Sigmoid colon (tissue), 7 donors: ENCODE measurements around the gene RPS6KA2. TPM values are rescaled to one million over a fixed set of nuclear protein-coding genes. Genes with fewer than 3 reads are reported as not detected.
"Not testable (repeated sequence)": the region's sequence is repeated elsewhere in the genome, so short reads cannot be mapped to it uniquely, and the experiment has no call there.

Experiments used
- DNase-seq: peaks from one replicate; pipeline ENCODE4 v3.0.0-alpha.2; 2019
- H3K27ac ChIP-seq, 4 donors: fragments of 200-600 bp; sonication (generic); one replicate each; pipeline ENCODE4 v1.5.1; 2016 to 2019; ENCODE audit warnings: mild to moderate bottlenecking in 1 of 4
- H3K27me3 ChIP-seq, 3 donors: fragments of 200-600 bp; sonication (generic); one replicate each; pipeline ENCODE4 v1.5.1; 2019; ENCODE audit warnings: mild to moderate bottlenecking in 1 of 3
- H3K36me3 ChIP-seq, 4 donors: fragments of 200-600 bp; sonication (generic); one replicate each; pipeline ENCODE4 v1.5.1; 2016 to 2019
- H3K4me1 ChIP-seq, 4 donors: fragments of 200-600 bp; sonication (generic); one replicate each; pipeline ENCODE4 v1.5.1; 2017 to 2019
- H3K4me3 ChIP-seq, 4 donors: fragments of 200-600 bp; sonication (generic); one replicate each; pipeline ENCODE4 v1.5.1; 2017 to 2019; ENCODE audit warnings: mild to moderate bottlenecking in 2 of 4, moderate library complexity in 1 of 4
- H3K9me3 ChIP-seq, 4 donors: fragments of 200-600 bp in 3 of 4; sonication (generic) in 3 of 4; one replicate each; pipeline versions ENCODE4 v1.5.1 to v1.6.1; 2013 to 2019
- CTCF ChIP-seq, 4 experiments: fragments of 450-650 bp in 3 of 4; fragments of 200-600 bp in 1 of 4; IDR thresholded peaks; one replicate each; pipeline ENCODE4 v1.5.1; 2016 to 2019; ENCODE audit warnings: antibody characterized with exemption in 4 of 4, mild to moderate bottlenecking in 3 of 4, moderate library complexity in 2 of 4
- EP300 ChIP-seq, 4 donors: sonication (generic); formaldehyde crosslinking; IDR thresholded peaks; one replicate each; pipeline ENCODE4 v1.6.1; 2017; ENCODE audit warnings: antibody characterized with exemption in 4 of 4
- POLR2A ChIP-seq, 2 donors: fragments of 450-650 bp; IDR thresholded peaks; one replicate each; pipeline ENCODE4 v1.6.1; 2016; ENCODE audit warnings: antibody characterized with exemption in 2 of 2, mild to moderate bottlenecking in 2 of 2, moderate library complexity in 2 of 2
- POLR2AphosphoS5 ChIP-seq, 4 donors: sonication (generic); formaldehyde crosslinking; IDR thresholded peaks; one replicate each; pipeline ENCODE4 v1.6.1; 2017; ENCODE audit warnings: antibody characterized with exemption in 4 of 4
- WGBS, 2 donors: extraction: QIAGEN DNeasy Blood & Tissue Kit; methylation state at CpG; one replicate each; pipeline ENCODE4 v1.1.7; 2013; 5-methylcytosine and 5-hydroxymethylcytosine counted together
- intact Hi-C: fragments of 100-400 bp; cut with DNase I; formaldehyde crosslinking; loops from one replicate; pipeline ENCODE4 v1.15.1; 2023
- polyA plus RNA-seq, 3 donors: library from polyadenylated mRNA; stranded (reverse); fragments of 200-250 nt; gene quantifications; one replicate each; pipeline ENCODE4 v1.2.3, GENCODE V29; 2013
- total RNA-seq, 4 donors: library from RNA; depleted of rRNA; stranded (reverse); fragments of >200 nt; gene quantifications; one replicate each; pipeline ENCODE4 v1.1.0, GENCODE V29; 2016
- donor health status: healthy with polysubstance abuse.
- donor health status: Bipolar disorder and iron deficiency.
- donor health status: healthy.

RPS6KA2 gene
- total and polyA plus RNA-seq, 7 donors, result 6.5 to 44.7 (median 27.8) TPM

DNA sequence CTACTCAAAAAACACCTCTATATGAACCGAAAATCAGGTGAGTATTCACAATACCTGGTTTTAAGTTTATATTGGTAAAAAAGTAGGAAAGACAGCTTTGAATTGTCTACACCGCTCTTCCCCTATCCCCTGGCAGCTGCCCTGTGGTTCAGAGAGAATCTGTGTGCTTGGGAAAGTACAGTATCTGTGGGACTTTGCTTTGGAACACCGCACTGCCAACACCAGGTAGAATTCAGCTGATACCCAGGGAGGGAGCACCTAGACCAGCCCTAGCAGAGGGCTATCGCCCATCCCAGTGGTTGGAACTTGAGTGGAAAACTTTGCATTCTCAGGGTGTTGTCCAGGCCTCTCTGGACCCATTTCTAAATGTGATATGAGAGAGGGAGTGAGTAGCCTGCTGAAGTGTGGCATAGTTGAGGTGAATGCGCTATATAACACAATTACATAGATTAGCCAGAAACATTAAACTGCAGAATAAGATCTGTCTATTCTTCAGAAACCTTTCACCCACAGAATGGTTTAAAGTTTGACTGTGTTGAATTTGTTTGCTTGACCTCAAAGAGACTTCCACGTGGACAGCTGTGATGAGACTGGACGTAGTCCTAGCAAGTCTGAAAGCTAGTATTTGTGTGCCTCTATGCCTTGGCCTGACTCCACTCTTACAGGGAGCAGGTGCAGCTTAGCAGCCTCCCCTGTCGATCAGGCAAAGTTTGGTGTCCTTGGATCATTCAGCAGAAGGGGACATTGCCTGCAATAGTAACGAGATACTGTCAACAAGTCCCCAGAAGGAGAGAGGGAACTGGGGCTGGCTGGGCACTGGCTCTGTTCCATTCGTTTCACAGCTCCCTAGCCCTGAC lies 232.8 kb downstream of the RPS6KA2 start:
- TF ChIP-seq EP300 (IDR thresholded peaks at IDR 0.05), result no peak
- no peak for TF ChIP-seq POLR2A (IDR thresholded peaks at IDR 0.05)
- TF ChIP-seq POLR2AphosphoS5 (IDR thresholded peaks at IDR 0.05), result no peak
- TF ChIP-seq CTCF (IDR thresholded peaks at IDR 0.05), result no peak
- DNase-seq, result no peak
- H3K4me1 ChIP-seq, result no peaks in the 10 kb centered on the region
- H3K4me3 ChIP-seq, result no peak overlapping the region
- WGBS, 2 donors, result 58 to 80% methylated on average over 10 of the region's 10 CpGs
- peaks cover 2 to 28% (median 12%) of the 10 kb centered on the region in 3 donors for H3K27me3 ChIP-seq
- H3K9me3 ChIP-seq, result no peaks in the 10 kb centered on the region
- intact Hi-C loops, result no loop called here
- no peak overlapping the region for H3K27ac ChIP-seq
- no peaks in the 10 kb centered on the region for H3K36me3 ChIP-seq

GRCh38 chr6:166393535-166393823 lies 233.6 kb downstream of the RPS6KA2 start:
- TF ChIP-seq POLR2AphosphoS5 (IDR thresholded peaks at IDR 0.05) (no peak), CTCF (IDR thresholded peaks at IDR 0.05) (no peak), POLR2A (IDR thresholded peaks at IDR 0.05) (no peak)
- intact Hi-C loops, result no loop called here
- Histone ChIP-seq H3K9me3 (no peaks in the 10 kb centered on the region), H3K4me1 (no peaks in the 10 kb centered on the region), H3K27me3 (peaks cover 2 to 28% (median 12%) of the 10 kb centered on the region in 3 donors), H3K4me3 (no peak overlapping the region), H3K36me3 (no peaks in the 10 kb centered on the region), H3K27ac (no peak overlapping the region)
- WGBS, 2 donors, result 75 to 88% methylated on average over 27 of the region's 27 CpGs
- no peak for DNase-seq

DNA sequence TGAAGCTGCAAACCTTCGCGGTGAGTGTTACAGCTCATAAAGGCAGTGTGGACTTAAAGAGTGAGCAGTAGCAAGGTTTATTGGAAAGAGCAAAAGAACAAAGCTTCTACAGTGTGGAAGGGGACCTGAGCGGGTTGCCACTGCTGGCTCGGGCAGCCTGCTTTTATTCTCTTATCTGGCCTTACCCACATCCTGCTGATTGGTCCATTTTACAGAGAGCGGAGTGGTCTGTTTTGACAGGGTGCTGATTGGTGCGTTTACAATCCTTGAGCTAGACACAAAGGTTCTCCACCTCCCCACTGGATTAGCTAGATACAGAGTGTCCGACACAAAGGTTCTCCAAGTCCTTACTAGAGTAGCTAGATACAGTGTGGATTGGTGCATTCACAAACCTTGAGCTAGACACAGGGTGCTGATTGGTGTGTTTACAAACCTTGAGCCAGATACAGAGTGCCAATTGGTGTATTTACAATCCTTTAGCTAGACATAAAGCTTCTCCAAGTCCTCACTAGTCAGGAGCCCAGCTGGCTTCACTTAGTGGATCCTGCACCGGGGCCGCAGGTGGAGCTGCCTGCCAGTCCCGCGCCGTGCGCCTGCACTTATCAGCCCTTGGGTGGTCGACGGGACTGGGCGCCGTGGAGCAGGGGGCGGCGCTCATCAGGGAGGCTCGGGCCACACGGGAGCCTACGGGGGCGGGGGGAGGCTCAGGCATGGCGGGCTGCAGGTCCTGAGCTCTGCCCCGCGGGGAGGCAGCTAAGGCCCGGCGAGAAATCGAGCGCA lies 234.1 kb downstream of the RPS6KA2 start:
- peaks cover 2 to 25% (median 11%) of the 10 kb centered on the region in 3 donors for H3K27me3 ChIP-seq
- H3K9me3 ChIP-seq, DNase-seq, H3K27ac ChIP-seq, H3K4me3 ChIP-seq, H3K4me1 ChIP-seq, intact Hi-C loops, H3K36me3 ChIP-seq: not testable (repeated sequence)
- WGBS, 2 donors, result 77 to 86% methylated on average over 30 of the region's 30 CpGs

DNA sequence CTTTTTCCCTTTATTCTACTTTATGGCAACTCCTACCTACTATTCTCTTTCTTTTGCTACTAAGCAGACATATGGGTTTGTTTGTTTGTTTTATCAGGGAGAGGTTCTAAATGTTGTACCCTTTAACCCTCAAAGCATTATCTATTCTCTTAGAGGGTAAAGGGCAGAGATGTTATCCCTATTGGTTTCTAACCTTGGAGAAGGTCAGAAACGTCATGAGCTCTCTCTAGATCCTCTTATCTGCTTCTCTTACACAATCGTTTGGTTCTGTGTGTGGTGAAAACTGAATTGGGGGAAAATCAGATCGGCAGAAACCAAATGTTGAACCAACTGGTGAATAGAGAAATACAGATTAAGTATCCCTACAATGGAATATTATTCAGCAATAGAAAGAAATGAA lies 237.9 kb downstream of the RPS6KA2 start:
- Histone ChIP-seq H3K27me3 (no peaks in the 10 kb centered on the region), H3K4me1 (peaks cover 0 to 3% (median 2%) of the 10 kb centered on the region in 4 donors), H3K4me3 (no peak overlapping the region), H3K27ac (no peak overlapping the region), H3K36me3 (no peaks in the 10 kb centered on the region), H3K9me3 (no peaks in the 10 kb centered on the region)
- intact Hi-C loops, result loop anchor here (10.0 kb wide), 1 partner anchor 384 kb away; no protein-coding TSS in a partner anchor
- no peak for DNase-seq
- 48 to 59% methylated on average over 3 of the region's 3 CpGs for WGBS, 2 donors
- TF ChIP-seq POLR2AphosphoS5 (IDR thresholded peaks at IDR 0.05) (no peak), CTCF (IDR thresholded peaks at IDR 0.05) (no peak), EP300 (IDR thresholded peaks at IDR 0.05) (no peak), POLR2A (IDR thresholded peaks at IDR 0.05) (no peak)

DNA sequence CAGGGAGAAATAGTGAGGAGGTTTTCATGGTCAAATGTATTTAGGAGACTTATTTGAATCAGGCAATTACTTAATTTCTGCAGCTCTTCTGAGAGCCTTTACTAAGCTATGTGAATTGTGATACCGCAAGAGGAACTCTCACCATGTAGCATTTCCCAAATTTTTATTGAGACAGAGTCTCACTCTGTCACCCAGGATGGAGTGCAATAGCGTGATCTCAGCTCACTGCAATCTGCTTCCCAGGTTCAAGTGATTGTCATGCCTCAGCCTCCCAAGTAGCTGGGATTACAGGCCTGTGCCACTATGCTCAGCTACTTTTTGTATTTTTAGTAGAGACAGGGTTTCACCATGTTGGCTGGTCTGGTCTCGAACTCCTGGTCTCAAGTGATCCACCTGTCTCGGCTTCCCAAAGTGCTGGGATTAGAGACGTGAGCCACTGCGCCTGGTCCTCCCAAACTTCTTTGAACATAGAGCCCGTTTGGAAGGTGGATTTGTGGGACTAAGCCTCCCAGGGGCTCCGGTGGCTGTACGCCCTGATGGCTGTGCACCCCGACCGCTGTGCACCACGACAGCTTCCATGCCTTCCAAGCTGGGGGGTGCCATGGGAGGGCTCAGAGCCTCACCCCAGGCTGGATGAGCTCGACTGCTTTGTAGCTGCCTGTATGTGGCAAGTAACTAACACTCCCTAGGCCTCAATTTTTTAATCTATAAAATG lies 238.6 kb downstream of the RPS6KA2 start:
- H3K9me3 ChIP-seq, result no peaks in the 10 kb centered on the region
- H3K36me3 ChIP-seq, result no peaks in the 10 kb centered on the region
- TF ChIP-seq CTCF (IDR thresholded peaks at IDR 0.05), result no peak
- no peak for TF ChIP-seq POLR2A (IDR thresholded peaks at IDR 0.05)
- intact Hi-C loops, result loop anchor here (10.0 kb wide), 1 partner anchor 384 kb away; no protein-coding TSS in a partner anchor
- no peak overlapping the region for H3K27ac ChIP-seq
- no peak overlapping the region for H3K4me3 ChIP-seq
- no peak for DNase-seq
- WGBS, 2 donors, result 87 to 93% methylated on average over 13 of the region's 13 CpGs
- no peaks in the 10 kb centered on the region for H3K27me3 ChIP-seq
- H3K4me1 ChIP-seq, result peaks cover 0 to 7% (median 6%) of the 10 kb centered on the region in 4 donors
